Measurements from ENCODE around the gene PITPNC1.

Gene PITPNC1

DNA sequence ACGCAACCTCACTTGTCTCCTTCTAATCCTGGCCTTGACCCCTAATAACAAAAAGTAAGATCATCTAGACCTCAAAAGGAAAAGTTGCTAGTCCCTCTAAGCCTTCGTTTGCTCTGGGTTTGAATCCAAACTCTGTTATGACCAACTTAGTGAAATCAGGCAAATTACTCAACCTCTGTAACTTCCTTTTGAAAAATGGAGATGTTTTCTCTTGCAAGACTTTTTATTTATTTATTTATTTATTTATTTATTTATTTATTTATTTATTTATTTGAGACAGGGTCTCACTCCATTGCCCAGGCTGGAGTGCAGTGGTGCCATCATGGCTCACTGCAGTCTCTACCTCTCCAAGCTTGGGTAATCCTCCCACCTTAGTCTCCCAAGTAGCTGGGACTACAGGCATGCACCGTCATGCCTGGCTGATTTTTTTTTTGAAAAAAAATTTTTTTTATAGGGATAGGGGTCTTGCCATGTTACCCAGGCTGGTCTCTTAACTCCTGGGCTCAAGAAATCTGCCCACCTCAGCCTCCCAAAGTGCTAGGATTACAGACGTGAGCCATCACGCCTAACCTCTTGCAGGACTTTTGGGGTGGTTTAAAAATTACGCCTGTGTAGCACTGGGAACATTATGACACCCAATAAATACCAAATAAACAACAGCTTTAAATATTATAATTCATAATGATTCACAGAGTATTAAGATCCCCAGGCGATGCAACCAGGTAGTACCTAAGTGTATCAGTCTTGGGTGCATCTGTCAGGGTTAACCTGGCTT lies 63.4 kb downstream of the PITPNC1 start:
- Histone ChIP-seq H2AFZ (ENCODE audit: low read length) (no peak overlapping the region), H3K9me2 (ENCODE audit: low read depth, low read length) (no peaks in the 10 kb centered on the region), H3F3A (ENCODE audit: insufficient read depth, low read length) (no peaks in the 10 kb centered on the region), H3K27ac (ENCODE audit: low read depth, low read length, poor library complexity, severe bottlenecking) (no peak overlapping the region), H3K9ac (ENCODE audit: low read length) (no peak overlapping the region), H4K20me1 (ENCODE audit: insufficient read depth, low read length) (no peaks in the 10 kb centered on the region), H3K4me2 (ENCODE audit: low read length) (peak overlapping the region; percentile 50; the same call in 1 of the 2 replicates), H3K9me3 (ENCODE audit: low read length) (no peaks in the 10 kb centered on the region), H3K4me1 (ENCODE audit: insufficient read depth, low read length, severe bottlenecking) (peaks cover 12% of the 10 kb centered on the region), H3K27me3 (ENCODE audit: insufficient read depth, low read length) (no peaks in the 10 kb centered on the region), H3K79me2 (ENCODE audit: insufficient read depth, low read length) (no peaks in the 10 kb centered on the region), H3K36me3 (ENCODE audit: insufficient read depth, low read length) (no peaks in the 10 kb centered on the region), H3K4me3 (ENCODE audit: low read depth, low read length, poor library complexity, severe bottlenecking) (no peak overlapping the region)
- no peak for TF ChIP-seq EZH2 (IDR thresholded peaks at IDR 0.05; ENCODE audit: borderline replicate concordance, low read length)
- TF ChIP-seq, protein P1, sequence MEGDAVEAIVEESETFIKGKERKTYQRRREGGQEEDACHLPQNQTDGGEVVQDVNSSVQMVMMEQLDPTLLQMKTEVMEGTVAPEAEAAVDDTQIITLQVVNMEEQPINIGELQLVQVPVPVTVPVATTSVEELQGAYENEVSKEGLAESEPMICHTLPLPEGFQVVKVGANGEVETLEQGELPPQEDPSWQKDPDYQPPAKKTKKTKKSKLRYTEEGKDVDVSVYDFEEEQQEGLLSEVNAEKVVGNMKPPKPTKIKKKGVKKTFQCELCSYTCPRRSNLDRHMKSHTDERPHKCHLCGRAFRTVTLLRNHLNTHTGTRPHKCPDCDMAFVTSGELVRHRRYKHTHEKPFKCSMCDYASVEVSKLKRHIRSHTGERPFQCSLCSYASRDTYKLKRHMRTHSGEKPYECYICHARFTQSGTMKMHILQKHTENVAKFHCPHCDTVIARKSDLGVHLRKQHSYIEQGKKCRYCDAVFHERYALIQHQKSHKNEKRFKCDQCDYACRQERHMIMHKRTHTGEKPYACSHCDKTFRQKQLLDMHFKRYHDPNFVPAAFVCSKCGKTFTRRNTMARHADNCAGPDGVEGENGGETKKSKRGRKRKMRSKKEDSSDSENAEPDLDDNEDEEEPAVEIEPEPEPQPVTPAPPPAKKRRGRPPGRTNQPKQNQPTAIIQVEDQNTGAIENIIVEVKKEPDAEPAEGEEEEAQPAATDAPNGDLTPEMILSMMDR (IDR thresholded peaks at IDR 0.05; ENCODE audit: low read length) = no peak

DNA sequence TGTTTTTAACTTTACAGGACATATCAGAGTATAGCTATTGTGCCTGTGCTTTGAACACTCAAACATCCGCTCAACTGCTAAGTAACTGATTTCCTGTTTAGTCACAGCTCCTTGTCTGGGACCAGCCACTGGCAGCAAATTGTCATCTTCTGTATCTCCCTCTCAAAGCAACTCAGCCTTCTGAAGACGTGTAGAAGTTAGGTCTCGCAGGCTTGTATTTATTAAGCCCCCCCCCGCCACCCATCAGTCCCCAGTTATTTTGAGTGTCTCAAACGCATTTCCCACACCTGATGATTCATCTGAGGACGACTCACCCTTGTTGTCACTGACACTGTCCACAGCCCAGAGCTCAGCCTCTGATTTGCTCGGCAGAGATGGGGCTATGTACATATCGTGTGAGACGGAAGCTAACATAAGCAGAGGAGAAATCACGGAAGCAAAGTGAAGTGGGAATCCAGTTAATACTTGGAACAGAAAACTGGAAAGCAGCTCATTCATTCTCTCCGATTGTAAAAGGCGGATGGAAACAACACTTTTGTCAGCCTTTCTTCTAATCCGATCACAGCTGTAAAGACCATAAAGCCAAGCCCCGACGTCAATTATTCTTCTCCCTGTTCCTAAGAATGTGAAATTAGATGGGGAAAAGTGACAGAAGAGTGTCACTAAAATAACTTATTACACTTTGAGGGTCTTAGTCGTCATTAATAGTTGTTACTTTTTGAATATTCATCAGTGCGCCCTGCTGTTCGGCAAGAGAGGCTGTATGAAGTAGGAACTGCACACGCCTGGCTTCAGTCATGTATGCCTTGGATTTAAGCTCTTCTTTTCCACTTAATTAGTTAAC lies 64.2 kb downstream of the PITPNC1 start:
- no peak overlapping the region for H3K27ac ChIP-seq (ENCODE audit: low read depth, low read length, poor library complexity, severe bottlenecking)
- no peaks in the 10 kb centered on the region for H3K36me3 ChIP-seq (ENCODE audit: insufficient read depth, low read length)
- no peaks in the 10 kb centered on the region for H3F3A ChIP-seq (ENCODE audit: insufficient read depth, low read length)
- no peaks in the 10 kb centered on the region for H3K9me3 ChIP-seq (ENCODE audit: low read length)
- H3K4me2 ChIP-seq (ENCODE audit: low read length) = peak overlapping the region; percentile 50
- no peak overlapping the region; the same call in 1 of the 2 replicates for H3K9ac ChIP-seq (ENCODE audit: low read length)
- no peak for TF ChIP-seq EZH2 (IDR thresholded peaks at IDR 0.05; ENCODE audit: borderline replicate concordance, low read length)
- TF ChIP-seq, protein P1 (IDR thresholded peaks at IDR 0.05; ENCODE audit: low read length) = no peak
- H2AFZ ChIP-seq (ENCODE audit: low read length) = no peak overlapping the region
- no peaks in the 10 kb centered on the region for H3K27me3 ChIP-seq (ENCODE audit: insufficient read depth, low read length)
- H3K79me2 ChIP-seq (ENCODE audit: insufficient read depth, low read length) = no peaks in the 10 kb centered on the region
- no peaks in the 10 kb centered on the region for H4K20me1 ChIP-seq (ENCODE audit: insufficient read depth, low read length)
- H3K4me3 ChIP-seq (ENCODE audit: low read depth, low read length, poor library complexity, severe bottlenecking) = peak overlapping the region; percentile 39
- H3K9me2 ChIP-seq (ENCODE audit: low read depth, low read length) = no peaks in the 10 kb centered on the region
- peaks cover 12% of the 10 kb centered on the region for H3K4me1 ChIP-seq (ENCODE audit: insufficient read depth, low read length, severe bottlenecking)

DNA sequence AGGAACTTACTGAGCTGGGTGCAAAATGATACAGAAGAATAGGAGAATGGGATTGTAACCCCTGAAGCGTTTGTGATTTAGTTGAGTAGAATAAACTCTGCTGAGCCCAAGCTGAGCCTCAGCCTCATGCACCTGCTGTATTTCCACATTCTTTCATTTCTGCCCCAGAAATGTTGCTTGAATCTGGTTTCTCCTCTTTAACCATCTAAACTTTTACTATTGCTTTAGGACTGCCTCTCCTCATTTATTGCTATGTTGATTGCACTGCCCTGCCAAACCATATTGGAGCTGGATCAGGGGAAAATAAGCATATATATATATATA lies 64.8 kb downstream of the PITPNC1 start:
- peaks cover 12% of the 10 kb centered on the region for H3K4me1 ChIP-seq (ENCODE audit: insufficient read depth, low read length, severe bottlenecking)
- peak overlapping the region; percentile 39 for H3K4me3 ChIP-seq (ENCODE audit: low read depth, low read length, poor library complexity, severe bottlenecking)
- H3K9me3 ChIP-seq (ENCODE audit: low read length) = no peaks in the 10 kb centered on the region
- no peak overlapping the region for H2AFZ ChIP-seq (ENCODE audit: low read length)
- no peaks in the 10 kb centered on the region for H3K36me3 ChIP-seq (ENCODE audit: insufficient read depth, low read length)
- H3K9me2 ChIP-seq (ENCODE audit: low read depth, low read length) = no peaks in the 10 kb centered on the region
- no peaks in the 10 kb centered on the region for H3K27me3 ChIP-seq (ENCODE audit: insufficient read depth, low read length)
- no peaks in the 10 kb centered on the region for H3F3A ChIP-seq (ENCODE audit: insufficient read depth, low read length)
- H3K27ac ChIP-seq (ENCODE audit: low read depth, low read length, poor library complexity, severe bottlenecking) = no peak overlapping the region
- H3K79me2 ChIP-seq (ENCODE audit: insufficient read depth, low read length) = no peaks in the 10 kb centered on the region
- TF ChIP-seq EZH2 (IDR thresholded peaks at IDR 0.05; ENCODE audit: borderline replicate concordance, low read length) = no peak
- TF ChIP-seq, protein P1 (IDR thresholded peaks at IDR 0.05; ENCODE audit: low read length) = no peak
- no peaks in the 10 kb centered on the region for H4K20me1 ChIP-seq (ENCODE audit: insufficient read depth, low read length)
- peak overlapping the region; percentile 50; the same call in 1 of the 2 replicates for H3K4me2 ChIP-seq (ENCODE audit: low read length)
- H3K9ac ChIP-seq (ENCODE audit: low read length) = no peak overlapping the region

Data from OCI-LY1 (cell line).